AG04449 (cell line): ENCODE measurements around the gene LRRC23.
A peak's percentile ranks its signal among the peaks of the same experiment; 100 is the strongest.
"Not testable (repeated sequence)": the region's sequence is repeated elsewhere in the genome, so short reads cannot be mapped to it uniquely, and the experiment has no call there.

Source experiments
- CTCF ChIA-PET: fragments of 350-600 bp; formaldehyde crosslinking; extraction: SDS; loops from one replicate; lab custom pipeline; 2021; ENCODE audit warnings: antibody characterized with exemption; lab: Yijun Ruan, JAX
- POLR2A ChIA-PET: fragments of 400-600, 350-600 bp; formaldehyde crosslinking; extraction: SDS; loops from one replicate; lab custom pipeline; 2020; ENCODE audit warnings: antibody characterized with exemption, inconsistent platforms; lab: Yijun Ruan, JAX
- DNase-seq: peaks from one replicate; pipeline ENCODE4 v3.0.0-alpha.2; 2010; ENCODE audit warnings: low read depth, low spot score
- H3K4me3 ChIP-seq: 2 replicates; pipeline ENCODE4 v1.5.1; 2011; ENCODE audit warnings: low read depth, mild to moderate bottlenecking, control low read depth, low read length
- TF ChIP-seq, protein P1 (sequence below): IDR thresholded peaks from one replicate; pipeline ENCODE4 v1.5.1; 2011; ENCODE audit warnings: mild to moderate bottlenecking, moderate library complexity, low read length, control low read depth, inconsistent platforms; ENCODE audit not compliant: insufficient read depth; ENCODE audit errors: missing control alignments

The LRRC23 gene

GRCh38 chr12:6902448-6902847, 2.2 kb upstream of the LRRC23 start:
- POLR2A ChIA-PET, result no interaction called here
- DNase-seq, result no peak
- no peak overlapping the region for H3K4me3 ChIP-seq
- CTCF ChIA-PET, result interaction anchor here (0.5 to 4.5 kb wide), 10 partner anchors 11 to 62 kb away, joined by 3 to 53 read pairs (median 3); partner anchors contain the start of gene SPSB2
- TF ChIP-seq, protein P1, sequence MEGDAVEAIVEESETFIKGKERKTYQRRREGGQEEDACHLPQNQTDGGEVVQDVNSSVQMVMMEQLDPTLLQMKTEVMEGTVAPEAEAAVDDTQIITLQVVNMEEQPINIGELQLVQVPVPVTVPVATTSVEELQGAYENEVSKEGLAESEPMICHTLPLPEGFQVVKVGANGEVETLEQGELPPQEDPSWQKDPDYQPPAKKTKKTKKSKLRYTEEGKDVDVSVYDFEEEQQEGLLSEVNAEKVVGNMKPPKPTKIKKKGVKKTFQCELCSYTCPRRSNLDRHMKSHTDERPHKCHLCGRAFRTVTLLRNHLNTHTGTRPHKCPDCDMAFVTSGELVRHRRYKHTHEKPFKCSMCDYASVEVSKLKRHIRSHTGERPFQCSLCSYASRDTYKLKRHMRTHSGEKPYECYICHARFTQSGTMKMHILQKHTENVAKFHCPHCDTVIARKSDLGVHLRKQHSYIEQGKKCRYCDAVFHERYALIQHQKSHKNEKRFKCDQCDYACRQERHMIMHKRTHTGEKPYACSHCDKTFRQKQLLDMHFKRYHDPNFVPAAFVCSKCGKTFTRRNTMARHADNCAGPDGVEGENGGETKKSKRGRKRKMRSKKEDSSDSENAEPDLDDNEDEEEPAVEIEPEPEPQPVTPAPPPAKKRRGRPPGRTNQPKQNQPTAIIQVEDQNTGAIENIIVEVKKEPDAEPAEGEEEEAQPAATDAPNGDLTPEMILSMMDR, result no peak

DNA sequence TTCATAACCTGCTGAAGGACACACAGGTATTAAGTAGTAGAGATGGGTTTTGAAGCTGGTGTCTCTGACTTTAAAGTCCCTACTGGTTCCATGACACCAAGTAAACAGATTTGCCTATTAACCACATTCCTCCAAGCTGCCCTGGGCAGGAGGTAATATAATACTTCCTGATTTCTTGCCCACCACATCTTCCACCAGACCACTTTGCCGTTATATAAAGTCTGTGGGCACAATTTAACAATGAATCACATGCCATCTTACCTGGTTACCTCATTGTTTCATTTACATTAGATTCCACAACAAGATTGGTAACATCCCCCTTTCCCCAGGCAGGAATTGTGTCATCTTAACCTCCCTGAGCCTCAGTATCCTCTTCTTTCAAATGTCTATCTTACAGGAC, 900 bp upstream of the LRRC23 start:
- CTCF ChIA-PET, result interaction anchor here (1.8 to 5.4 kb wide), 3 partner anchors 12 to 32 kb away, joined by 9 to 53 read pairs (median 41); partner anchors contain the start of gene SPSB2
- POLR2A ChIA-PET, result no interaction called here
- no peak for DNase-seq
- TF ChIP-seq, protein P1, result no peak
- H3K4me3 ChIP-seq, result no peak overlapping the region

- no peak for DNase-seq
- peak overlapping the region; percentile 92 for H3K4me3 ChIP-seq
- TF ChIP-seq, protein P1, result no peak
- ChIA-PET CTCF (interaction anchor here (0.9 to 5.4 kb wide), 9 partner anchors 8 to 207 kb away, joined by 3 to 53 read pairs (median 6); partner anchors contain the start of genes C12orf57, RNU7-1 and SPSB2), POLR2A (interaction anchor here (0.6 to 1.6 kb wide), 3 partner anchors 14 to 235 kb away, joined by 3 to 6 read pairs (median 3); partner anchors contain the start of gene SPSB2)
These were observed 905 bp downstream of the LRRC23 start for GRCh38 chr12:6905414-6906040.

GRCh38 chr12:6908141-6908540, 3.5 kb downstream of the LRRC23 start:
- H3K4me3 ChIP-seq, POLR2A ChIA-PET, DNase-seq: not testable (repeated sequence)
- CTCF ChIA-PET, result interaction anchor here (1.3 to 5.4 kb wide), 4 partner anchors 11 to 56 kb away, joined by 3 to 41 read pairs (median 14); no protein-coding TSS in a partner anchor

- POLR2A ChIA-PET, result interaction anchor here (0.7 kb wide), 1 partner anchor 42 kb away, joined by 3 read pairs; the partner anchor contains the start of gene TPI1
- CTCF ChIA-PET, result interaction anchor here (0.7 to 2.7 kb wide), 5 partner anchors 14 to 55 kb away, joined by 3 to 8 read pairs (median 4); no protein-coding TSS in a partner anchor
- TF ChIP-seq, protein P1, result no peak
- DNase-seq, result no peak
- no peak overlapping the region for H3K4me3 ChIP-seq
These were observed 5.0 kb downstream of the LRRC23 start for GRCh38 chr12:6909421-6910145.

GRCh38 chr12:6912164-6912935, 7.7 kb downstream of the LRRC23 start:
- TF ChIP-seq, protein P1, result no peak
- no peak overlapping the region for H3K4me3 ChIP-seq
- ChIA-PET CTCF (interaction anchor here (0.9 to 8.2 kb wide), 7 partner anchors 7 to 48 kb away, joined by 3 to 98 read pairs (median 8); partner anchors contain the start of genes LRRC23 and SPSB2), POLR2A (interaction anchor here (0.9 kb wide), 1 partner anchor 13 kb away, joined by 3 read pairs; no protein-coding TSS in a partner anchor)
- DNase-seq, result no peak
